Erythroblast (primary cell): Measurements from ENCODE around the gene ST6GAL1.

Experiments
- GATA1 ChIP-seq: IDR thresholded peaks from 2 replicates; pipeline ENCODE4 v1.6.1; 2011; ENCODE audit warnings: low read depth, mild to moderate bottlenecking, control low read depth, low read length, moderate library complexity
- POLR2A ChIP-seq: IDR thresholded peaks from 2 replicates; pipeline ENCODE4 v1.6.1; 2011; ENCODE audit warnings: mild to moderate bottlenecking, low read length

GRCh38 chr3:187044206-187044605 is 113.9 kb downstream of the ST6GAL1 start:
- TF ChIP-seq POLR2A (no peak), GATA1 (no peak)
